D721Med (cell line): ENCODE measurements around the gene DVL3.

Experiments
- DNase-seq: peaks from one replicate; pipeline ENCODE4 v3.0.0; 2011; ENCODE audit warnings: low spot score; ENCODE audit not compliant: insufficient read length
- FAIRE-seq: peaks from 2 replicates; lab custom pipeline; 2011; peaks lifted over from hg19 to GRCh38; lab: Jason Lieb, UNC
- CTCF ChIP-seq: IDR thresholded peaks from 2 replicates; pipeline ENCODE4 v1.5.1; 2012; ENCODE audit warnings: mild to moderate bottlenecking, control low read depth; ENCODE audit not compliant: insufficient read depth; ENCODE audit errors: missing control alignments

DVL3 gene

GRCh38 chr3:184209146-184209923 lies 54.2 kb downstream of the DVL3 start:
- FAIRE-seq (no peak), DNase-seq (no peak)
- no peak for TF ChIP-seq CTCF

- DNase-seq (no peak), FAIRE-seq (no peak)
- TF ChIP-seq CTCF, result no peak
These were observed 56.1 kb downstream of the DVL3 start for GRCh38 chr3:184211297-184211696.

GRCh38 chr3:184211718-184212117 lies 56.5 kb downstream of the DVL3 start:
- no peak for DNase-seq
- no peak for TF ChIP-seq CTCF
- no peak for FAIRE-seq

- no peak for FAIRE-seq
- no peak for TF ChIP-seq CTCF
- DNase-seq, result no peak
These were observed 63.6 kb downstream of the DVL3 start for GRCh38 chr3:184218814-184219213.

- TF ChIP-seq CTCF, result no peak
- no peak for DNase-seq
- FAIRE-seq, result no peak
These were observed 67.3 kb downstream of the DVL3 start for GRCh38 chr3:184222521-184222920.
